Bronchial epithelial cell (primary cell): ENCODE data around the gene CAP1. TPM values are rescaled to one million over a fixed set of nuclear protein-coding genes. Genes with fewer than 3 reads are reported as not detected.

ENCODE experiments used
- DNase-seq: peaks from one replicate; pipeline ENCODE4 v3.0.0-alpha.2; 2010; ENCODE audit warnings: low read depth
- FAIRE-seq: peaks from 2 replicates; lab custom pipeline; 2011; peaks lifted over from hg19 to GRCh38; lab: Jason Lieb, UNC
- H3K27me3 ChIP-seq: 2 replicates; pipeline ENCODE4 v1.5.1; 2011; ENCODE audit warnings: low read length; ENCODE audit not compliant: control insufficient read depth, insufficient read depth
- H3K36me3 ChIP-seq: 2 replicates; pipeline ENCODE4 v1.5.1; 2011; ENCODE audit warnings: low read length; ENCODE audit not compliant: control insufficient read depth, insufficient read depth
- H3K4me3 ChIP-seq: 2 replicates; pipeline ENCODE4 v1.5.1; 2011; ENCODE audit warnings: mild to moderate bottlenecking, low read depth, low read length, control low read depth
- total RNA-seq: library from RNA; depleted of rRNA; stranded (reverse); fragments of >200 nt; gene quantifications from 2 replicates; pipeline ENCODE4 v1.2.1, GENCODE V29; 2014
- TF ChIP-seq, protein P1 (sequence below): IDR thresholded peaks from 2 replicates; pipeline ENCODE4 v1.5.1; 2011; ENCODE audit warnings: mild to moderate bottlenecking, moderate library complexity, low read length, control low read depth, inconsistent platforms; ENCODE audit not compliant: insufficient read depth, severe bottlenecking

The CAP1 gene
- total RNA-seq, 1 donor from 2014 or later, result 359 TPM

DNA sequence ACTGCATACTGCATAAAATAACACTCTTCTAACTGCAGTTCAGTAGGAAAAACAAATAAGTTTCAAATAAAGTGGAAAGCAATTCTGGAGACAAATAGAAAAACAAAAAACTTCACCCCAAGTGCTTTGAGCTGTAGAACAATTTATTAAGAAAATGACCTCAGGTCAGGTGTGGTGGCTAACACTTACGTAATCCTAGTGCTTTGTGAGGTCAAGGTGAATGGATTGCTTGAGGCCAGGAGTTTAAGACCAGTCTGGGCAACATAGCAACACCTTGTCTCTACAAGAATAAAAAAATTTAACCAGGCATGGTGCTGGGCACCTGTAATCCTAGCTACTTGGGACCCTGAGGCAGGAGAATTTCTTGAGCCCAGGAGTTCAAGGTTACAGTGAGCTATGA, 61.5 kb downstream of the CAP1 start:
- Histone ChIP-seq H3K36me3 (no peaks in the 10 kb centered on the region), H3K4me3 (no peak overlapping the region), H3K27me3 (no peaks in the 10 kb centered on the region)
- FAIRE-seq (no peak), DNase-seq (no peak)
- TF ChIP-seq, protein P1, sequence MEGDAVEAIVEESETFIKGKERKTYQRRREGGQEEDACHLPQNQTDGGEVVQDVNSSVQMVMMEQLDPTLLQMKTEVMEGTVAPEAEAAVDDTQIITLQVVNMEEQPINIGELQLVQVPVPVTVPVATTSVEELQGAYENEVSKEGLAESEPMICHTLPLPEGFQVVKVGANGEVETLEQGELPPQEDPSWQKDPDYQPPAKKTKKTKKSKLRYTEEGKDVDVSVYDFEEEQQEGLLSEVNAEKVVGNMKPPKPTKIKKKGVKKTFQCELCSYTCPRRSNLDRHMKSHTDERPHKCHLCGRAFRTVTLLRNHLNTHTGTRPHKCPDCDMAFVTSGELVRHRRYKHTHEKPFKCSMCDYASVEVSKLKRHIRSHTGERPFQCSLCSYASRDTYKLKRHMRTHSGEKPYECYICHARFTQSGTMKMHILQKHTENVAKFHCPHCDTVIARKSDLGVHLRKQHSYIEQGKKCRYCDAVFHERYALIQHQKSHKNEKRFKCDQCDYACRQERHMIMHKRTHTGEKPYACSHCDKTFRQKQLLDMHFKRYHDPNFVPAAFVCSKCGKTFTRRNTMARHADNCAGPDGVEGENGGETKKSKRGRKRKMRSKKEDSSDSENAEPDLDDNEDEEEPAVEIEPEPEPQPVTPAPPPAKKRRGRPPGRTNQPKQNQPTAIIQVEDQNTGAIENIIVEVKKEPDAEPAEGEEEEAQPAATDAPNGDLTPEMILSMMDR, result no peak

- Histone ChIP-seq H3K36me3 (no peaks in the 10 kb centered on the region), H3K27me3 (no peaks in the 10 kb centered on the region), H3K4me3 (no peak overlapping the region)
- DNase-seq, result no peak
- TF ChIP-seq, protein P1, result no peak
- no peak for FAIRE-seq
Observed at GRCh38 chr1:40102896-40103295, 62.4 kb downstream of the CAP1 start.

DNA sequence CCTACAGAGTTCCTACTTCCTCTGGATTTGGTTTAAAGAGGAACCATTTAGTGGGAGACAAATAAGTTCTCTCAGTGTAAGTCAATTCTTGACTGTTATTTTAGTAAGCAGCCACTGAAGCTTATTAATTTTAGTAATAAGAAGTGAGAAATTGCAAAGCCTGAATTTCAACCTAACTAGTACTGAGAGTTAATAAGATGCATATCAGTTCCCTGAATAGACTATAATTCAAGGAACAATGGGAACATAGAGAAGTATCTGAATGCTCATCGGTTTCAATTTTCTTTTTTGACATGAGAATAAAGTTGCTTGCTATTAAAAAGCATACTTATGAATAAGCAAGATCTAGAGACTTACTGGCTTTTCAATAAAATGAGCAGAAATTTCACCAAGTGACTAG, 64.5 kb downstream of the CAP1 start:
- FAIRE-seq, result no peak

GRCh38 chr1:40107290-40107959, 66.9 kb downstream of the CAP1 start:
- Histone ChIP-seq H3K27me3 (no peaks in the 10 kb centered on the region), H3K36me3 (no peaks in the 10 kb centered on the region), H3K4me3 (no peak overlapping the region)
- DNase-seq (peak; percentile 95), FAIRE-seq (peak; percentile 70)
- TF ChIP-seq, protein P1, result no peak

More for the DNA sequence above, 64.5 kb downstream of the CAP1 start:
- DNase-seq, result no peak
- H3K27me3 ChIP-seq, result no peaks in the 10 kb centered on the region
- TF ChIP-seq, protein P1, result no peak
- no peaks in the 10 kb centered on the region for H3K36me3 ChIP-seq
- no peak overlapping the region for H3K4me3 ChIP-seq

GRCh38 chr1:40110389-40110788, 69.9 kb downstream of the CAP1 start:
- H3K36me3 ChIP-seq, result no peaks in the 10 kb centered on the region
- no peak for FAIRE-seq

More at GRCh38 chr1:40110389-40110788, 69.9 kb downstream of the CAP1 start:
- Histone ChIP-seq H3K4me3 (no peak overlapping the region), H3K27me3 (no peaks in the 10 kb centered on the region)
- DNase-seq, result no peak
- TF ChIP-seq, protein P1, result no peak
